ENCODE data around the gene PRR5L.

The PRR5L gene

GRCh38 chr11:36447514-36447913, 151.4 kb downstream of the PRR5L start:
- no peak for DNase-seq

GRCh38 chr11:36447947-36448346, 151.9 kb downstream of the PRR5L start:
- no peak for DNase-seq

- DNase-seq: no peak
These were observed 153.5 kb downstream of the PRR5L start for GRCh38 chr11:36449561-36450096.

DNA sequence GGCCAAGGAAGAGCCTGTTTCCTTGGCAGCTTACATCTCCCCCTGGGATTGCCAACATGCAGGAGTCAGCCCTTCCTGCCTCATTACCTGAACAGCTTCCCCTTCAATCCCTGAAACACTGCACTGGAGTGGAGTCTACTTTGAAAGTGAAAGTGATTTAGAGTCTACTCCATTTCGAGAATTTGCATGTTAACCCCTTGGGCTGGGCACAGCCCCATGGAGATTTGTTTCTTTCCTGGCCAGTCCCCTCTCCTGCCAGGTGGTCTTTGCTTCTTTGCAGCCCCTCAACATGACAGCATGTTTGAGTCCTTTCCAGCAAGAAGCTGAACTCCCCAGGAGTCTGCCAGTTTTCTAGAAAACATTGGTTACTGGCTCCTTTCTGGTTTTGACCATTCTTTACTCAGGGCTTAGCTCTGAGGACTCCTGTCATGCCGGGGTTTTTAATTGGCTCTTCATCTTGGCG, 154.1 kb downstream of the PRR5L start:
- no peak for DNase-seq

DNA sequence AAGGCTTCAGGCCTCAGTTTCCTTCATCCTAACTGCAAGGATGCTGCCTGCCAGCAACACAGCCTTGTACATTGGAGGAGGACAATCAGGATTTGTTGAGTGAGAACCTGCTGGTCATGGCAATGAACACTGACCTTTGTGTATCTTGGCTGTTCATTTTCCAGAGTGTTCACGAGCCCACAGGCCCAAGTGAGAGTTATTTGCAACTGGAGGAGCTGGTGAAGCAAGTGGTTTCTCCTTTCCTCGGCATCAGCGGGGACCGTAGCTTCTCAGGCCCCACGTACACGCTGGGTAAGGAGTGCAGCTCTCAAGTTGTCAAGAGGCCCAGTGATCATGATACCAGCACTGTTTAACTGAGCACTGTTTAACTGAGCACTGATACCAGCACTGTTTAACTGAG, 155.0 kb downstream of the PRR5L start:
- DNase-seq: no peak

DNA sequence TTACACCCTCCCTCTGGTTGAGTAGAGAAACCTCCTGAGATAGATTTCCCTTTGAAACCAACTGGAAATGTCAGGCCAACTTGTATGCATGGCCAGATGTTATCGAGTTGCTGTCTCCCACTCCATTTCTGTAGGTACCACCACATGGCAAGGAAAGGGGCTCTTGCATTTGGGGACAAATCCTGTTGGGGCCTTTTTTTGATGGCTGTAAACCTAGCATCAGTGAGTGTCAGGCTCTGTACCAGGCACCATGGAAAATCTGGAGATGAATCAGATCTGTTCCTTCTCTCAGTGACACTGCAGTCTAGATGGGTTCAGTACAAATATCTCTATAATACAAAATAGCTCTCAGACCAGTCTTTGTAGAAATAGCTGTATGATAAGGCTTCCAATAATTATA, 155.6 kb downstream of the PRR5L start:
- no peak for DNase-seq

DNA sequence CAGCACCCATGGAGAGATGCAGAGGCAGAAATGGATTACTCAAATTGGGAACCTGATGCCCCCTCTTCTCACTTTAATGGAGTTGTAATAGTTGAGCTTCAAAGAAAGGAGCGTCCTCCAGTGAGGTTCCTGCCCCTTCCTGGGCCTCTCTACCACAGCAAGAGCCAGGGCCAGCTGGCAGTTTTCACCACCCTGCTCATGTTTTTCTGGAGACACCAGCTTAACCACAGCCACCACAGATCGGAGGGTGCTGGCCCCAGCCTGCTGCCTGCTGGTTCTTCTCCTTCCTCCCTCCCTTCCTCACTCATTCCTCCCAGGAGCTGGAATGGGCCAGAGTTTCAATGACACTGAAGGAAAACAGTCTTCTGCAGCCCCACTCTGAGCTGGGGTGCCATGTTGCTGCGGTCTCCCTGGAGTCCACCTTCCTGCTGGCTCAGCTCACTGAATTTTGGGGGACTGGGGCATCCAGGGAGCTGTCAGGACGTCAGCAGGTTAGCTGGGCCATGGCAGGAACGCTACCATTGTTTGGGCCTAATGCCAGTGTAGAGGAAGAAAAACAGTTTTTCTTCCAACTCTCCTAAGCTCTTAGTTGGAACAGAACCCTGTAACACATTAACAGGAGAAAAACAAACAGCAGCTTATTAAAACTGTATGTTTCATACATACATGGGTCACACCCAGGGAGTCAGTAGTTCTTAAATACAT, 156.3 kb downstream of the PRR5L start:
- peak; percentile 91 for DNase-seq

DNA sequence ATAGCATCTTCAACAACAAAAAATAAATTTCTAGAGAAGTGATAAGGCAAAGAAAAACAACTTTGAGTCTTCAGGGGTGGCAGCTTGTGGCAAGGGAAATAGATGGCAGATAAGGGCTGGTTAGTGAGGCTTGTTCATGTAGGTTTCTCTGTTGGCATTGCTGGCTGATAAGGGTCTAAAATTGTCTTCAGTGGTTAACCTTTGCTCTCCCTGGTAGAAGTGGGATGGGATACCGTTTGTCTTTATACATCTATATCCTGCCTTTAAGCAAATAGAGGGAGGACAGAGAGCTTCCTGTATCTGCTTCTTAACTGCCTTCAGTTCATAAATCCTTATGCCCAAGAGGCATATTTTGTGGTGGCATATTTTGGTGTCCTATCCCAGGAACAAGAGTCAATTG, 156.9 kb downstream of the PRR5L start:
- DNase-seq: peak; percentile 46

DNA sequence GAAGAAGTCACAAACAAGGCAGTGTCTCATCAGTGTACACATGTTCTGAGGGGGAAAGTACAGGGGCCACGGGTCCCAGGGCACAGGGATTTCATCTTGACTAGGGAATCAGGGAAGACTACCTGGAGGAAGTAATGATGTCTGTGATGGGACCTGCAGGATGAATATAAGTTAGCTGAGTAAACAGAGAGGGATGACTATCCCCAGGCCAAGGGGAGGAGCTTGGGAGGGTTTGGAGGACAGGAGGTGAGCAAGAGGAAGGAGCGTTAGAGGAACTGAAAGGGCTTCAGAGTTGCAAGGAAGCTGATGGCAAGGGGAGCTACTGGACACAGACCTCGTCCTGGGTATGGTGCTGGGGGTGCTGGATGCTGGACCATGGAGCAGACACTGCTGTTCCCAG, 157.6 kb downstream of the PRR5L start:
- peak; percentile 89 for DNase-seq

DNA sequence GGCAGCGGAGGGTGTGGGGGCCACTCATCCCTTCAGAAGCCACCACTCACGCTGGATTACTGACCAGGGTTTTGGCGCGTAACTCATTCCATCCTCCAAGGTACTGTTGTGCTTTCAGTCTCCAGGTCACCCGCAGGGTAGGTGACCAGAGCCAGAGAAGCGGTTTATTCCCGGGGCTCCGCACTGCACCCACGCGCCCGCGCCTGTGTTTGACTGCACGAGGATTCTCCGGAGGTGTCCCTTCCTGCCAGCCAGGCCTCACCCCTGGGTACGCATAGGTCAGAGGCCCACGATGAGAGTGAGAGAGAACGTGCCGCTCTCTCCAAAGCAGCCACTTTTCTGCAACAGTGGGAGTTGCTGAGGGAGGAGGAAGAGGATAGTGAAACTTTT, 158.5 kb downstream of the PRR5L start:
- DNase-seq: no peak

DNA sequence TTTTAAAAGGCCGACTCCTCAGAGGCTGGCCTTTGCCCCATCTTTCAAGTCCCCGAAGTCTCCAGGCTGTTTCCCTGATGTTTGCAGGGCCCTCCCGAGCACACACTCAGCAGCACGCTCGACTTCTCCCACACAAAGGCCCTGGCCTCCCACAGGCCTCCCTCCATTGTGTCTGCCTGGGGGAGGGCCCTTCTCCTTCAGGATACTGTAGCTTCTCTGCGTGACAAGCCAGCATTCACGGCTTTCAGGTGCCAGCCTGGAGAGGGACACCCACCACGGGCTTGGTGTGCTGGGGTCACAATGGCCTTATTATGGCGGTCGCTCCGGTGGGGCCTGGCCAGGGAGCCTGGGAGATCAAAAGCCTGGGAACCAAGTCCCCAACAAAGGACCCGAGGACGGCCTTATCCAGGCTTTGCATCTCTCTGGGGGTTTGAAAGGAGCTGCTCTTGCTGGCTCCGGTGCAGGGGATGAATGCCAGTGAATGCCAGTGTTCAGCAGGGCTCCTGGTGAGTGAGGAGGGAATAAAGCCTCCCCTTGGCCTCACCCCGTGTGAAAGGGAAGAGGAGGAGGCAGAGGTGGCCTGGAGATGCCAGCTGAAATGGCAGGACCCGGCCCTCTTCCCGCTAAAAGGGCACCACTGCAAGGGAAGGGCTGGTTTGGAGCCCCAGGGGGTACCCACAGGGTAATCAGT, 159.0 kb downstream of the PRR5L start:
- DNase-seq: no peak

DNA sequence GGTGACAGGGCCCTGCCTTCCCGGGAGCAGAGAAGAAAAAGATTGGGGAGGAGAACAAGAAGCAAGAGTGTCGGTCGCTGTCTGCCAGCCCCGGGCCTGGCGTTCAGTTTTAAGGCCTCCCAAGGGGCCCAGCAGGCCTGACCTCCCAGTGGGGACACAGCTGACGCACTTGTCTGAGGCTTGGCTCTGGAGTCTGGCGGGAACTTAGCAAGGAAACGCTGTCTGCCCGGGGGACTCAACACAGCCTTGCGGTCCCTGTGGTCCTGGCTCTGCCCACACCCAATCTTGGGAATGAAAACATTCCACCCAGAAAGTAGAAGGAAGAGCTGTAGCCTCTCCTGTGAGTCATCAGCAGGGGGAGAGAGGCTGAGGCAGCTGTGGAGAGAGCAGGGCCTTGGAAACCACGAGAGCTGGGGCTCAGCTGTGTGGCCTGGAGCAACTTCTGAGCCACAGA, 159.6 kb downstream of the PRR5L start:
- DNase-seq: peak; percentile 80

GRCh38 chr11:36456156-36456555, 160.1 kb downstream of the PRR5L start:
- DNase-seq: no peak

GRCh38 chr11:36458129-36458915, 162.2 kb downstream of the PRR5L start:
- no peak for DNase-seq

DNA sequence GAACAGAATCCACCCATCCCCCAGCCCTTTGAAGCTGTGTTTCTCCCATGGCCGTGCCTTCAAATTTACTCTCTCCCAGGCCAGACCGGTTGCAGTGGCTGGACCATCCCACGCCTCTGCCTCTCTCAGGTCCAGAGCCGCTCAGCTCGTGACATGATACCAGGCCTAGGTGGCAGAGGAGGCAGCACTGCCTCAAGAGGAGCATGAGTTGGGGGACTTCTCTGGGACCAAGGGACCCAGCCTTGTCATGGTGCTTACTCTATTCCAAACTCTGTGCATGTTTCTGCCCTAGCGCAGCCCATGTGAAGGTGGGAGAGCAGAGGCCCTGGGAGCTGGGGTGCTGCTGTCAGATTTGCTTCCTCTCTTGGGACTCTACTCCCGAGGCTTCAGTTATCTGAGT, 163.0 kb downstream of the PRR5L start:
- DNase-seq: no peak

DNA sequence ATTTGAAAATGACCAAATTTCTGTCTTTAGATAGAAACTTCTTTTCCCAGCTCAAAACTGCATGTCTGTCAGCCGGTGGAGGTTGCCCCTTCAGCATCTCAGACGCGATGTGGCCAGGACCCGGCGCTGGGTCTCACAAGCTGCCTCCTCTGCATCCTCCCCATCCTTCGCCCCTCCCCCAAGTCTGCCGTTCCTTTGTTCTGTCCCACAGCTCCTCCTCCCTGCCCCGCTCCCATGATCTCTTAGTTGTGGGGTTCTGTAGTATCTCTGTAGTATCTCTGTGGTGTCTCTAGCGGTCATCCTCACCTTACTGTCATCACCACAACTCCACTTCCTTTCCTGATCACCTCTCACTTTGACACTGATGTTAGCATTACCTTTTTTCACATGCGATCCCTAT, 164.1 kb downstream of the PRR5L start:
- DNase-seq: no peak

DNA sequence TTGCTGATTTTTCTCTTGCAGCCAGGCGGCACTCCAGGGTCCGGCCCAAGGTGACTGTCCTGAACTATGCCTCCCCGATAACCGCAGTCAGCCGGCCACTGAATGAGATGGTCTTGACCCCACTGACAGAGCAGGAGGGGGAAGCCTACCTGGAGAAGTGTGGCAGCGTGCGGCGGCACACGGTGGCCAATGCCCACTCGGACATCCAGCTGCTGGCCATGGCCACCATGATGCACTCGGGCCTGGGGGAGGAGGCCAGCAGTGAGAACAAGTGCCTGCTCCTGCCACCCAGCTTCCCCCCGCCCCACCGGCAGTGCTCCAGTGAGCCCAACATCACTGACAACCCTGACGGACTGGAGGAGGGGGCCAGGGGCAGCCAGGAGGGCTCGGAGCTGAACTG, 166.2 kb downstream of the PRR5L start:
- no peak for DNase-seq

- no peak for DNase-seq
These were observed 167.7 kb downstream of the PRR5L start for GRCh38 chr11:36463781-36464180.

GRCh38 chr11:36464720-36465119, 168.6 kb downstream of the PRR5L start:
- no peak for DNase-seq

DNA sequence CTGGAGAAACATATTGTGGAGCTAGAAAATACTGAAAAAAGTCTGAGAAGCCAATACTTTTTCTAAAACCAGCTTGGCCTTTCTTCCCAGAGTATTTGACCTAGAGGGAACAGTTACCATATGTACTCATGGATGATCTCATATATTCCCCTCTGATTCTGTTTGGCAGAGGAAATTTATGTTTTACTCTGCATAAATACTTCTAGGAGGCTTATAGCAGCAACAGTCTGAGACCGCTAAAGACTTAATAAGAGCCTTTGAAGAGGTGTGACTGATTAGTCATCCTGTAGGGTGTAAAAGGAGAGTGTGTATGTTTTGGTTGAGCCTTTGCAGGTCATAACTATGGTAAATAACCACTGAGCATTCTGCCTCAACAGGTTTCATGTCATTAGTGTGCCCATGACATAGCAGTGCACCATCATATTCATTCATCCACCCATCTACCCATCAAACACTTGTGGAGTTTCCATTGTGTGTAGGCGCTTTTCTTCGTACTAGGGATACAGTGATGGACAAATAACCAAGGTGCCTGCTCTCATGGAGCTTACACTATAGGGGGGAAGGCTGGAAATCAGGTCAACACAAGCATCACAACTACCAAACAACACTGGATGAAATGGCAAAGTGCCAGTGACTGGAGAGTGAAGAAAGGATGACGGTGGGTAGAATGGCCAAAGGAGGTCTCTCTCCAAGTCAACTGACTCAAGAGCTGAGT, 169.5 kb downstream of the PRR5L start:
- no peak for DNase-seq

GRCh38 chr11:36467012-36467411, 170.9 kb downstream of the PRR5L start:
- DNase-seq: peak; percentile 26

DNA sequence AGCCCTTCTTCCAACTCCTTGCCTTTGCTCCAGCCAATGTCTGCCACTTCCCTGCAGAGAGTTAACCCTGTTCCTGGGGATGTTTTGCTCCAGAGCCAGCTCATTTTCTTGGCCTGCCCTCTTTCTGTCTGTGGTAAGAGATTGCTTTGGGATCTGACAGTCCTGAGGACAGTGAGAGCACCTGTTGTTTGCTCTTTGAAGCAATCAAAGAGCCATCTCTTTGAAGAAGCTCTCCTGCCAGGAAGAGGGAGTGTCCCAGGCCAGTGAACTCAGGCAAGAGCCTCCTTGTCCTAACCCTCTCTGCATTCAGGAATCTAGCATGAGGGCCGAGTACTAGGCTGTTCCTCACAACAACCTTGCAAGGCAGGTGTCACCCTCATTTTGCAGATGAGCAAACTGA, 171.8 kb downstream of the PRR5L start:
- DNase-seq: no peak

GRCh38 chr11:36469063-36469462, 173.0 kb downstream of the PRR5L start:
- no peak for DNase-seq

All from MV-4-11 (cell line).